M059J (cell line): ENCODE measurements around the gene ART4. TPM values are rescaled to one million over a fixed set of nuclear protein-coding genes. Genes with fewer than 3 reads are reported as not detected.

Source experiments
- DNase-seq: peaks from one replicate; pipeline ENCODE4 v3.0.0-alpha.2; 2012; ENCODE audit warnings: low read depth
- total RNA-seq: library from RNA; depleted of rRNA; stranded (reverse); fragments of >200 nt; shearing (Covaris generic); gene quantifications from 2 replicates; pipeline ENCODE4 v1.2.3, GENCODE V29; 2014; rRNA removed

ART4 gene
- not detected in 2 replicates for total RNA-seq

- DNase-seq = no peak
Measured at GRCh38 chr12:14843425-14843887, at the start of gene ART4. Gene ART4 (minus strand): TSS chr12:14843526. CDS start chr12:14843113, 413 bp downstream.

- peak; percentile 46 for DNase-seq
Measured at GRCh38 chr12:14892726-14893505, 49.6 kb upstream of the ART4 start.

- no peak for DNase-seq
Measured at GRCh38 chr12:14890701-14891100, 47.4 kb upstream of the ART4 start.

- DNase-seq = no peak
Measured at GRCh38 chr12:14886271-14886670, 42.9 kb upstream of the ART4 start.

GRCh38 chr12:14885718-14886221 lies 42.4 kb upstream of the ART4 start, which contains the start of gene MGP:
Gene MGP (minus strand): TSS chr12:14885854. CDS start chr12:14885791, 63 bp downstream.
- DNase-seq = peak; percentile 86

GRCh38 chr12:14884458-14884878 lies 41.1 kb upstream of the ART4 start:
- peak; percentile 89 for DNase-seq

- no peak for DNase-seq
Measured at GRCh38 chr12:14883686-14884085, 40.4 kb upstream of the ART4 start.

- no peak for DNase-seq
Measured at GRCh38 chr12:14880890-14881453, 37.6 kb upstream of the ART4 start.

- DNase-seq = no peak
Measured at GRCh38 chr12:14879222-14879933, 36.1 kb upstream of the ART4 start.

- no peak for DNase-seq
Measured at GRCh38 chr12:14878488-14878887, 35.2 kb upstream of the ART4 start.

- DNase-seq = no peak
Measured at GRCh38 chr12:14876833-14877232, 33.5 kb upstream of the ART4 start.

- DNase-seq = no peak
Measured at GRCh38 chr12:14874882-14875281, 31.6 kb upstream of the ART4 start.

- no peak for DNase-seq
Measured at GRCh38 chr12:14873440-14874185, 30.3 kb upstream of the ART4 start.

- DNase-seq = no peak
Measured at GRCh38 chr12:14871886-14872285, 28.6 kb upstream of the ART4 start.

- DNase-seq = no peak
Measured at GRCh38 chr12:14871247-14871646, 27.9 kb upstream of the ART4 start.

GRCh38 chr12:14868916-14869506 lies 25.7 kb upstream of the ART4 start:
- DNase-seq = peak; percentile 85

GRCh38 chr12:14860490-14860889 lies 17.2 kb upstream of the ART4 start:
- no peak for DNase-seq

GRCh38 chr12:14858513-14858912 lies 15.2 kb upstream of the ART4 start:
- no peak for DNase-seq

- no peak for DNase-seq
Measured at GRCh38 chr12:14854586-14855183, 11.4 kb upstream of the ART4 start.

- no peak for DNase-seq
Measured at GRCh38 chr12:14853961-14854360, 10.6 kb upstream of the ART4 start.

- no peak for DNase-seq
Measured at GRCh38 chr12:14852880-14853279, 9.6 kb upstream of the ART4 start.
